CD14-positive monocyte (primary cell): ENCODE data around the gene POU6F2. TPM values are rescaled to one million over a fixed set of nuclear protein-coding genes. Genes with fewer than 3 reads are reported as not detected.
A peak's percentile ranks its signal among the peaks of the same experiment; 100 is the strongest.

Experiments used
- DNase-seq, 3 donors: peaks; one replicate each; pipeline ENCODE4 v3.0.0-alpha.2; 2011 to 2022
- H2AFZ ChIP-seq: 2 replicates; pipeline ENCODE4 v1.6.0; 2012; ENCODE audit warnings: mild to moderate bottlenecking, low read depth, low read length, inconsistent platforms; ENCODE audit not compliant: insufficient read depth, poor library complexity, severe bottlenecking
- H3K27ac ChIP-seq, 2 donors: 1 replicate in 1 of 2; 2 replicates in 1 of 2; pipeline ENCODE4 v1.5.1; 2012 to 2013; ENCODE audit warnings: low read length in 2 of 2, control low read depth in 1 of 2, inconsistent platforms in 1 of 2, low read depth in 1 of 2, mild to moderate bottlenecking in 1 of 2
- H3K27me3 ChIP-seq, 2 donors: one replicate each; pipeline versions ENCODE4 v1.6.0 to v1.6.1; 2011 to 2013; ENCODE audit warnings: low read length in 2 of 2; ENCODE audit not compliant: control insufficient read depth in 2 of 2, insufficient read depth in 2 of 2
- H3K36me3 ChIP-seq, 2 donors: replicated peaks in 1 of 2; 1 replicate in 1 of 2; 2 replicates in 1 of 2; pipeline versions ENCODE4 v1.5.1 to v1.6.1; 2012 to 2013; ENCODE audit warnings: low read length in 2 of 2, control low read depth in 1 of 2, inconsistent platforms in 1 of 2, mild to moderate bottlenecking in 1 of 2; ENCODE audit not compliant: insufficient read depth in 2 of 2, control insufficient read depth in 1 of 2
- H3K4me1 ChIP-seq, 2 donors: 1 replicate in 1 of 2; 2 replicates in 1 of 2; pipeline versions ENCODE4 v1.5.1 to v1.6.1; 2012 to 2013; ENCODE audit warnings: low read length in 2 of 2, control low read depth in 1 of 2, inconsistent platforms in 1 of 2, mild to moderate bottlenecking in 1 of 2, moderate library complexity in 1 of 2; ENCODE audit not compliant: insufficient read depth in 2 of 2, control insufficient read depth in 1 of 2
- H3K4me2 ChIP-seq: replicated peaks from 2 replicates; pipeline ENCODE3; 2012; ENCODE audit warnings: low read length, moderate library complexity, mild to moderate bottlenecking; ENCODE audit not compliant: poor library complexity, severe bottlenecking; ENCODE audit errors: extremely low read depth
- H3K4me3 ChIP-seq, 3 experiments: fragments of 200-600 bp in 1 of 3; sonication (generic) in 1 of 3; replicated peaks in 1 of 3; 1 replicate in 2 of 3; 2 replicates in 1 of 3; pipeline ENCODE4 v1.5.1; 2011 to 2013; ENCODE audit warnings: low read length in 3 of 3, mild to moderate bottlenecking in 3 of 3, control low read depth in 2 of 3, low read depth in 2 of 3, inconsistent platforms in 1 of 3, moderate library complexity in 1 of 3
- H3K79me2 ChIP-seq: 2 replicates; pipeline ENCODE4 v1.6.0; 2012; ENCODE audit warnings: mild to moderate bottlenecking, control low read depth, inconsistent platforms, low read length, moderate library complexity; ENCODE audit not compliant: insufficient read depth
- H3K9ac ChIP-seq: 2 replicates; pipeline ENCODE4 v1.6.0; 2017; ENCODE audit warnings: low read length, mild to moderate bottlenecking; ENCODE audit not compliant: insufficient read depth, poor library complexity, severe bottlenecking
- H3K9me3 ChIP-seq, 2 donors: replicated peaks in 1 of 2; 1 replicate in 1 of 2; 2 replicates in 1 of 2; pipeline versions ENCODE4 v1.5.1 to v1.6.1; 2012 to 2013; ENCODE audit warnings: low read length in 2 of 2, control low read depth in 1 of 2; ENCODE audit not compliant: control insufficient read depth in 1 of 2, insufficient read depth in 1 of 2
- H4K20me1 ChIP-seq: 2 replicates; pipeline ENCODE4 v1.6.0; 2012; ENCODE audit warnings: mild to moderate bottlenecking, low read length, control low read depth, moderate library complexity; ENCODE audit not compliant: insufficient read depth
- H3K27ac Mint-ChIP-seq, 7 donors: one replicate each; pipeline ENCODE4 v1.8.0; 2020; ENCODE audit warnings: mild to moderate bottlenecking in 7 of 7, mixed read lengths in 7 of 7, moderate library complexity in 6 of 7, inconsistent platforms in 2 of 7
- H3K27me3 Mint-ChIP-seq, 3 donors: one replicate each; pipeline ENCODE4 v1.8.0; 2021 to 2022; ENCODE audit warnings: low read depth in 3 of 3, mild to moderate bottlenecking in 3 of 3, mixed read lengths in 3 of 3, moderate library complexity in 3 of 3, inconsistent platforms in 1 of 3
- H3K36me3 Mint-ChIP-seq, 2 donors: one replicate each; pipeline ENCODE4 v1.8.0; 2020; ENCODE audit warnings: mixed read lengths in 2 of 2, inconsistent platforms in 1 of 2, mild to moderate bottlenecking in 1 of 2
- H3K4me1 Mint-ChIP-seq: one replicate; pipeline ENCODE4 v1.8.0; 2020; ENCODE audit warnings: mild to moderate bottlenecking, mixed read lengths
- H3K4me3 Mint-ChIP-seq, 2 donors: one replicate each; pipeline ENCODE4 v1.8.0; 2020; ENCODE audit warnings: mild to moderate bottlenecking in 2 of 2, mixed read lengths in 2 of 2, moderate library complexity in 1 of 2
- H3K9me3 Mint-ChIP-seq, 7 donors: one replicate each; pipeline ENCODE4 v1.8.0; 2020 to 2022; ENCODE audit warnings: mixed read lengths in 7 of 7, mild to moderate bottlenecking in 6 of 7, moderate library complexity in 6 of 7, inconsistent platforms in 2 of 7
- CTCF ChIP-seq: fragments of 200-600 bp; IDR thresholded peaks from one replicate; pipeline ENCODE4 v1.8.0; 2022; ENCODE audit warnings: antibody characterized with exemption, mild to moderate bottlenecking
- WGBS: methylation state at CpG from one replicate; pipeline ENCODE4 v1.1.5; 2013; ENCODE audit warnings: missing lambda C conversion rate; ENCODE audit not compliant: insufficient coverage; 5-methylcytosine and 5-hydroxymethylcytosine counted together
- intact Hi-C, 2 donors: fragments of 100-400 bp; cut with micrococcal nuclease; formaldehyde crosslinking; loops; one replicate each; pipeline versions ENCODE4 v1.15.0 to v1.15.1; 2023
- polyA plus RNA-seq, 3 donors: library from polyadenylated mRNA; depleted of rRNA in 1 of 3; unstranded in 2 of 3; stranded (reverse) in 1 of 3; fragments of 300-500 nt in 2 of 3; fragments of >200 nt in 1 of 3; fragmentation: Illumina TruSeq in 2 of 3; gene quantifications; 1 replicate in 2 of 3; 2 replicates in 1 of 3; pipeline ENCODE4 v1.2.3, GENCODE V29; 2012 to 2021

Gene POU6F2
- polyA plus RNA-seq, 3 donors: not detected

GRCh38 chr7:39464350-39465054 is 486.8 kb downstream of the POU6F2 start:
- no peak for TF ChIP-seq CTCF
- no peaks in the 10 kb centered on the region for H3K36me3 ChIP-seq
- H2AFZ ChIP-seq: peak overlapping the region; percentile 0
- H3K27ac Mint-ChIP-seq: no peak overlapping the region
- DNase-seq: no peak
- H3K4me3 Mint-ChIP-seq: no peak overlapping the region
- H3K9me3 ChIP-seq: no peaks in the 10 kb centered on the region
- peaks cover 9% of the 10 kb centered on the region for H3K4me1 Mint-ChIP-seq
- intact Hi-C loops: loop anchor here in 1 of 2 donors (5.0 kb wide), 1 partner anchor 667 kb away; no protein-coding TSS in a partner anchor
- H3K4me2 ChIP-seq: no peak overlapping the region
- H4K20me1 ChIP-seq: no peaks in the 10 kb centered on the region
- peaks cover 0 to 6% (median 4%) of the 10 kb centered on the region in 3 donors for H3K27me3 Mint-ChIP-seq
- H3K36me3 Mint-ChIP-seq: no peaks in the 10 kb centered on the region
- no peak overlapping the region for H3K9ac ChIP-seq
- no peak overlapping the region for H3K27ac ChIP-seq
- H3K9me3 Mint-ChIP-seq: no peaks in the 10 kb centered on the region
- H3K4me3 ChIP-seq: no peak overlapping the region
- no peaks in the 10 kb centered on the region for H3K79me2 ChIP-seq
- 100% methylated on average over 4 of the region's 16 CpGs for WGBS
- no peaks in the 10 kb centered on the region for H3K27me3 ChIP-seq
- no peaks in the 10 kb centered on the region for H3K4me1 ChIP-seq

- WGBS: 33% methylated on average over 3 of the region's 18 CpGs
- intact Hi-C loops: loop anchor here in 1 of 2 donors (5.0 kb wide), 1 partner anchor 668 kb away; no protein-coding TSS in a partner anchor
- H4K20me1 ChIP-seq: no peaks in the 10 kb centered on the region
- peaks cover 9% of the 10 kb centered on the region for H3K4me1 Mint-ChIP-seq
- peak; percentile 64 for TF ChIP-seq CTCF
- peak in 2 of 3 donors; percentile 10 to 15 for DNase-seq
- peak overlapping the region in 1 of 2 donors; percentile 72 for H3K4me3 Mint-ChIP-seq
- no peak overlapping the region for H3K4me2 ChIP-seq
- no peaks in the 10 kb centered on the region for H3K9me3 ChIP-seq
- peak overlapping the region; percentile 0 for H2AFZ ChIP-seq
- no peaks in the 10 kb centered on the region for H3K36me3 ChIP-seq
- no peaks in the 10 kb centered on the region for H3K9me3 Mint-ChIP-seq
- H3K4me1 ChIP-seq: no peaks in the 10 kb centered on the region
- no peaks in the 10 kb centered on the region for H3K27me3 ChIP-seq
- H3K4me3 ChIP-seq: no peak overlapping the region
- no peak overlapping the region for H3K27ac ChIP-seq
- H3K27me3 Mint-ChIP-seq: peaks cover 0 to 6% (median 4%) of the 10 kb centered on the region in 3 donors
- H3K9ac ChIP-seq: no peak overlapping the region
- H3K27ac Mint-ChIP-seq: peak overlapping the region in 1 of 7 donors; percentile 43
- no peaks in the 10 kb centered on the region for H3K79me2 ChIP-seq
- H3K36me3 Mint-ChIP-seq: no peaks in the 10 kb centered on the region
These were observed 487.6 kb downstream of the POU6F2 start for GRCh38 chr7:39465055-39465929.
